Muscle layer of duodenum (tissue), 2 donors: ENCODE data around the gene ZNF467.
A peak's percentile ranks its signal among the peaks of the same experiment; 100 is the strongest.

Experiments
- H3K27ac ChIP-seq: one replicate; pipeline ENCODE4 v1.7.0; 2013; ENCODE audit warnings: mild to moderate bottlenecking, low read length
- H3K27me3 ChIP-seq: one replicate; pipeline ENCODE4 v1.7.0; 2013; ENCODE audit warnings: low read depth, mild to moderate bottlenecking, control low read depth, low read length
- H3K36me3 ChIP-seq, 2 donors: one replicate each; pipeline ENCODE4 v1.7.0; 2013; ENCODE audit warnings: low read length in 2 of 2, control low read depth in 1 of 2, mild to moderate bottlenecking in 1 of 2; ENCODE audit not compliant: insufficient read depth in 2 of 2, control insufficient read depth in 1 of 2
- H3K4me1 ChIP-seq, 2 donors: one replicate each; pipeline ENCODE4 v1.7.0; 2013; ENCODE audit warnings: low read length in 2 of 2, mild to moderate bottlenecking in 2 of 2, control low read depth in 1 of 2, moderate library complexity in 1 of 2; ENCODE audit not compliant: insufficient read depth in 2 of 2, control insufficient read depth in 1 of 2
- H3K4me3 ChIP-seq, 2 donors: one replicate each; pipeline ENCODE4 v1.7.0; 2013; ENCODE audit warnings: low read length in 2 of 2, low read depth in 1 of 2, mild to moderate bottlenecking in 1 of 2
- H3K9me3 ChIP-seq, 2 donors: one replicate each; pipeline ENCODE4 v1.7.0; 2013; ENCODE audit warnings: low read length in 2 of 2, control low read depth in 1 of 2, mild to moderate bottlenecking in 1 of 2; ENCODE audit not compliant: control insufficient read depth in 1 of 2
- donor health status: healthy.

Gene ZNF467

GRCh38 chr7:149793261-149793660, 19.9 kb upstream of the ZNF467 start:
- H3K27me3 ChIP-seq, result peaks cover 20% of the 10 kb centered on the region
- H3K36me3 ChIP-seq, result no peaks in the 10 kb centered on the region
- no peak overlapping the region for H3K27ac ChIP-seq
- H3K9me3 ChIP-seq, result no peaks in the 10 kb centered on the region
- H3K4me1 ChIP-seq, result no peaks in the 10 kb centered on the region
- H3K4me3 ChIP-seq, result no peak overlapping the region

DNA sequence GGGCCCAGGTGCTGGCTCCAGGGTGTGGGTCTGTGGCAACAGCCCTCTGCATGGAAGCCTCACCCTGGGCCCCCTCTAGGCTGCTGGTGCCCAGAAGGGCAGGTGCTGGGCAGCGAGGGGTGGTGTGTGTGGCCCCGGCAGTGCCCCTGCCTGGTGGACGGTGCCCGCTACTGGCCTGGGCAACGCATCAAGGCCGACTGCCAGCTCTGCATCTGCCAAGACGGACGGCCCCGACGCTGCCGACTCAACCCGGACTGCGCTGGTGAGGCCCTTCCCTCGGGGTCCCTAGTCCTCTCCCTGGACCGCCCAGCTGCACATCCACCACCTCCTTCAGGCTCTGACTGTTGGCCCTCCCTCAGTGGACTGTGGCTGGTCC, 18.8 kb upstream of the ZNF467 start:
- Histone ChIP-seq H3K9me3 (no peaks in the 10 kb centered on the region), H3K27ac (no peak overlapping the region), H3K36me3 (no peaks in the 10 kb centered on the region), H3K27me3 (peaks cover 21% of the 10 kb centered on the region), H3K4me3 (no peak overlapping the region), H3K4me1 (no peaks in the 10 kb centered on the region)

DNA sequence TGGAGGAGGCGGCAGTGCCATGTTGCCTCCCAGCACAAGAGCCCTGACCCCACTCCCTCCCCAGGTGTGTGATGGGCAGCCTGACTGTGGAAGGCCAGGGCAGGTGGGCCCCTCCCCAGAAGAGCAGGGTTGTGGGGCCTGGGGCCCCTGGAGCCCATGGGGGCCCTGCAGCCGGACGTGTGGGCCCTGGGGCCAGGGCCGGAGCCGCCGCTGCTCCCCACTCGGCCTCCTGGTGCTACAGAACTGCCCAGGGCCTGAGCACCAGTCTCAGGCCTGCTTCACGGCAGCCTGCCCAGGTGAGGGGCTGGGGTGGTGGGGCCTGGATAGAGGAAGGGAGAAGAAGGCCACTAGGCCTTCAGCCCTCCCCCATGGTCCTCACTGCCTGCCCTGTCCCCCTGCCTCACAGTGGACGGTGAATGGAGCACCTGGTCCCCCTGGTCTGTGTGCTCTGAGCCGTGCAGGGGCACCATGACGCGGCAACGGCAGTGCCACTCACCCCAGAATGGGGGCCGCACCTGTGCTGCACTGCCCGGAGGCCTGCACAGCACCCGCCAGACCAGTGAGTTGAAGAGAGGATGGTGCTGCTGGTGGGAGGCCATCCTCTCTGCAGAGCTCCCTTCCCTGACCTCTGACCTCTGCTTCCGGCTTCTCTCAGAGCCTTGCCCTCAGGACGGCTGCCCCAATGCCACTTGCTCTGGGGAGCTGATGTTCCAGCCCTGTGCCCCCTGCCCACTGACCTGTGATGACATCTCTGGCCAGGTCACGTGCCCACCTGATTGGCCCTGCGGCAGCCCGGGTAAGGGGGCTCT, 18.2 kb upstream of the ZNF467 start:
- Histone ChIP-seq H3K27me3 (peaks cover 25% of the 10 kb centered on the region), H3K9me3 (no peaks in the 10 kb centered on the region), H3K4me3 (no peak overlapping the region), H3K27ac (no peak overlapping the region), H3K4me1 (no peaks in the 10 kb centered on the region), H3K36me3 (no peaks in the 10 kb centered on the region)

DNA sequence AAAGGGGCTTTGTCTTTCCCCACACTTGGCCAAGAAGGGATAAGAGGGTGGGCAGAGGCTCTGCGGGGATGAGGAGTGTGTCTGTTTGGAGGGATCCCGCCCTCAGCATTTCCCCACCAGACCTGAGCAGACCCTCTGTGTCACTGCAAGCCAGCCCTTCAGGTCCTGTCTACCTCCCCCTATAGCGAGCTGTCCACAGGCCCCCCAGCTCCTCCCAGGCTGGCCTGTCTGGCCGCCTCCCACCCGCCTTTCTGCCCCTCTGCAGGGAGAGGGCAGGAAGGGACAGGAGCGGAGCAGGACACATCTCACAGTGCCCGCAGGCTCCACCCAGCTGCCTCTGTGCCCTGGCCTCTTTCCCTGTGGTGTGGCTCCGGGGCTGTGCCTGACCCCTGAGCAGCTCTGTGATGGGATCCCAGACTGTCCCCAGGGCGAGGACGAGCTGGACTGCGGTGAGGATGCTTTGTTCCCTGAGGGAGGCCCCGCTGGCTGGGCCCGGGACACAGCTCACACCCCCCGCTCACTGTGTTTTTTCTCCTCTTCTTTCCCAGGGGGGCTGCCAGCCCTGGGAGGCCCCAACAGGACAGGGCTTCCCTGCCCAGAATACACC, 17.5 kb upstream of the ZNF467 start:
- peaks cover 25% of the 10 kb centered on the region for H3K27me3 ChIP-seq
- H3K9me3 ChIP-seq, result no peaks in the 10 kb centered on the region
- H3K27ac ChIP-seq, result no peak overlapping the region
- no peaks in the 10 kb centered on the region for H3K36me3 ChIP-seq
- H3K4me3 ChIP-seq, result no peak overlapping the region
- no peaks in the 10 kb centered on the region for H3K4me1 ChIP-seq

- Histone ChIP-seq H3K9me3 (no peaks in the 10 kb centered on the region), H3K4me1 (no peaks in the 10 kb centered on the region), H3K36me3 (no peaks in the 10 kb centered on the region), H3K27ac (no peak overlapping the region), H3K4me3 (peak overlapping the region in 1 of 2 donors; percentile 26), H3K27me3 (peaks cover 25% of the 10 kb centered on the region)
Observed at GRCh38 chr7:149790146-149790548, 16.8 kb upstream of the ZNF467 start.

DNA sequence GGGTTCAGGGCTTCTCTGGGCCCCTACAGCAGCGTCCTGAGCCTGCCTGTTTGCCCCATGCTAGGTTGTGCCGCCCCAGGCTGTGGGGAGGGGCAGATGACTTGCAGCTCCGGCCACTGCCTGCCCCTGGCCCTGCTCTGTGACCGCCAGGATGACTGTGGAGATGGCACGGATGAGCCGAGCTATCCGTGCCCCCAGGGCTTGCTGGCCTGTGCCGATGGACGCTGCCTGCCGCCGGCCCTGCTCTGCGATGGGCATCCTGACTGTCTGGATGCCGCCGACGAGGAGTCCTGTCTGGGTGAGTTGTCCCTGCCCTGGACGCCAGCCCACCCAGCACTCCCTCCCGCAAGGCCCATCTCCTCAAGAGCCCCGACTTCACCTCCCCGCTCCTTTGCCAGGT, 15.7 kb upstream of the ZNF467 start:
- H3K36me3 ChIP-seq, result no peaks in the 10 kb centered on the region
- H3K4me1 ChIP-seq, result no peaks in the 10 kb centered on the region
- no peaks in the 10 kb centered on the region for H3K9me3 ChIP-seq
- no peak overlapping the region for H3K27ac ChIP-seq
- peaks cover 25% of the 10 kb centered on the region for H3K27me3 ChIP-seq
- no peak overlapping the region for H3K4me3 ChIP-seq

DNA sequence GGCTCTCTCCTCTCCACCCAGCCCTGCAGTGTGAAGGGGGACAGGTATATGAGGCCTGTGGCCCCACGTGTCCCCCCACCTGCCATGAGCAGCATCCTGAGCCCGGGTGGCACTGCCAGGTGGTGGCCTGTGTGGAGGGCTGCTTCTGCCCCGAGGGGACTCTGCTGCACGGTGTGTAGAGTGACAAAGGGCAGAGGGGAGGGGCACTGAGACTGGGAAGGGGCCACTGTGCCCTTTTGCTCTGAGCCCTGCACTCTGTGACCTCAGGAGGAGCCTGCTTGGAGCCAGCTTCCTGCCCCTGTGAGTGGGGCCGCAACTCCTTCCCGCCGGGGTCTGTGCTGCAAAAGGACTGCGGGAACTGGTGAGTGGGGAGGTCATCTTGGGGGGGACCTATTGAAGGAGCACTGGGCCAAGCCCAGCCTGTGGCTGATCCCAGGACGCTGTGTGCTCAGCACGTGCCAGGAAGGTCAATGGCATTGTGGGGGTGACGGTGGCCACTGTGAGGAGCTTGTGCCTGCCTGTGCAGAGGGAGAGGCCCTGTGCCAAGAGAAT, 15.0 kb upstream of the ZNF467 start:
- Histone ChIP-seq H3K4me3 (no peak overlapping the region), H3K27ac (no peak overlapping the region), H3K9me3 (no peaks in the 10 kb centered on the region), H3K4me1 (no peaks in the 10 kb centered on the region), H3K27me3 (peaks cover 25% of the 10 kb centered on the region), H3K36me3 (no peaks in the 10 kb centered on the region)

GRCh38 chr7:149787428-149788299, 14.3 kb upstream of the ZNF467 start:
- Histone ChIP-seq H3K27me3 (peaks cover 25% of the 10 kb centered on the region), H3K9me3 (no peaks in the 10 kb centered on the region), H3K4me3 (no peak overlapping the region), H3K4me1 (no peaks in the 10 kb centered on the region), H3K36me3 (no peaks in the 10 kb centered on the region), H3K27ac (no peak overlapping the region)

DNA sequence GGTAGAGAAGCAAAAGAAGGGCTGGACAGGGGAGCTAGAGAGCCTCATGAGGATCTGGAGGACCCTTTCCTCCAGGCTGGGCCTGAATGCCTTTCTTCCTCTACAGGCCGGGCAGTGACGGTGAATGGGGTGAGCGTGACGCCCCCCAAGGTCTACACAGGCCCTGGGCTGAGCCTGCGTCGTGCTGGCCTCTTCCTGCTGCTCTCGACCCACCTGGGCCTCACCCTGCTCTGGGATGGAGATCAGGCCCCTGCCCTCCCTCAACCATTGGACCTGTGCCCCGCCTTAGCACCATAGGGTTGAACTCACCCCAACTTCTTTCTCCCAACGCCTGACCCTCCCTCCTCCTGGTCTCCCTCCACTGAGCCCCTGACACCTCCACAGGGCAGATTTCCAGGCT, 12.6 kb upstream of the ZNF467 start:
- no peak overlapping the region for H3K4me3 ChIP-seq
- peaks cover 25% of the 10 kb centered on the region for H3K27me3 ChIP-seq
- no peaks in the 10 kb centered on the region for H3K9me3 ChIP-seq
- H3K36me3 ChIP-seq, result no peaks in the 10 kb centered on the region
- no peak overlapping the region for H3K27ac ChIP-seq
- H3K4me1 ChIP-seq, result no peaks in the 10 kb centered on the region

DNA sequence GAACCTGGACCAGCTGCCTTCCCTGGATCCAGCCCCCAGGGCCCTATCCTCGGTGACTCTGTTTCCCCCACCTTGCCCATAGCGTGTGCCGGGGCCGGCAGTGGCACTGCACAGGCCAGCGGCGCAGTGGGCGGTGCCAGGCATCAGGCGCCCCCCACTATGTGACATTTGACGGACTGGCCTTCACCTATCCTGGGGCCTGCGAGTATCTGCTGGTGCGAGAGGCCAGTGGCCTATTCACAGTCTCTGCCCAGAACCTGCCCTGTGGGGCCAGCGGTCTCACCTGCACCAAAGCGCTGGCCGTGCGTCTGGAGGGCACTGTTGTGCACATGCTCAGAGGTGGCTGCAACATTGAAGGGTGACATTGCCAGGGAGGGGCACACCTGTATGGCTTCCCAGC, 12.0 kb upstream of the ZNF467 start:
- peaks cover 22% of the 10 kb centered on the region for H3K27me3 ChIP-seq
- no peaks in the 10 kb centered on the region for H3K9me3 ChIP-seq
- H3K4me1 ChIP-seq, result no peaks in the 10 kb centered on the region
- H3K36me3 ChIP-seq, result no peaks in the 10 kb centered on the region
- H3K4me3 ChIP-seq, result no peak overlapping the region
- H3K27ac ChIP-seq, result no peak overlapping the region

DNA sequence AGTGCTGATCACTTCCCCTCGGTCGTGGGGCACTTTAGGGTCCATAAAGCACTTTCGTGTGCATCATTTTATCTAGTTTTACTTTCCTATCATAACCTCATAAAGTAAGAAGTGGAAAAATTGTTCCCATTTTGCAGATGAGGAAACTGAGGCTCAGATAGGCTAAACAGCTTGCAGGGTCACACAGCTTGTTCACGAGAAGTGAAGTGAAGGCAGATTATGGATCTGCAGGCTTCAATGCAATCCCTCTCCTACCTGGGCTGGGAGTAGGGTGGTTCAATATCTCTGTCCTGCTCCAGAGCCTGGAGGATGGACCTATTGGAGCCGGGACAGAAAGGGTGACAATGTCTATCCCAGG, 10.8 kb upstream of the ZNF467 start:
- Histone ChIP-seq H3K9me3 (no peaks in the 10 kb centered on the region), H3K4me1 (no peaks in the 10 kb centered on the region), H3K27ac (no peak overlapping the region), H3K4me3 (no peak overlapping the region), H3K27me3 (peaks cover 13% of the 10 kb centered on the region), H3K36me3 (no peaks in the 10 kb centered on the region)
